ENCODE measurements around the gene KCNH8. TPM values are rescaled to one million over a fixed set of nuclear protein-coding genes. Genes with fewer than 3 reads are reported as not detected.

Gene KCNH8
- total RNA-seq, 1 experiment from 2014 or later = 3.7 TPM

DNA sequence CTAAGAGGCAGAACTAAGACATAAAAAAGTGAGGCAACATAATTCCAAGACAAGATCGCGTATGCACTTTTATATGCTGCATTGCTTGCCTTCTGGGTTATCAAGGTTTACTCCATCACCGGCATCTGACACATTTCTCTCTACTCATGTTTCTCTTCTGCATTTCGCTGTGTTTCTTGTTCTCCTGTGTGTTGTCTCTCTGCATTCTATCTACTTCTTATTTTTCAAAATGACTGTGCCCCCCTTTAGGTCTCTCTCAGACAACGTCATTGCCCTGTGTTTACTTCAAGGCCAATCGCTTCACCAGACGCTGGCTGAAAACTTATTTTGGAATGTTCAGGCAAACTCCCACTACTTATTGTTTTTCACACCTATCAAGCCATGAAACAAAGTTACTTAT is 280.4 kb downstream of the KCNH8 start:
- Histone ChIP-seq H4K8ac (replicated peaks; ENCODE audit: insufficient read length, low read depth, low read length) (no peak overlapping the region), H3K14ac (ENCODE audit: insufficient read depth, low read length) (no peak overlapping the region), H3T11ph (ENCODE audit: low read length) (no peak overlapping the region), H2BK12ac (ENCODE audit: insufficient read length, low read depth, low read length) (no peak overlapping the region), H3K9ac (ENCODE audit: extremely low read depth, insufficient read length, low read length) (no peak overlapping the region), H3K79me1 (ENCODE audit: insufficient read depth, low read depth, low read length, poor library complexity, severe bottlenecking) (no peaks in the 10 kb centered on the region), H4K5ac (ENCODE audit: insufficient read length, low read depth, low read length) (no peak overlapping the region), H3K4me2 (ENCODE audit: insufficient read depth, insufficient read length, low read length) (no peak overlapping the region), H3K9me3 (ENCODE audit: control insufficient read depth, low read depth, low read length) (no peaks in the 10 kb centered on the region), H2BK5ac (ENCODE audit: insufficient read length, low read length) (no peak overlapping the region), H4K91ac (ENCODE audit: insufficient read length, low read depth, low read length) (no peak overlapping the region), H2BK120ac (ENCODE audit: low read depth, low read length, poor library complexity, severe bottlenecking) (no peak overlapping the region), H3K27me3 (ENCODE audit: insufficient read depth, low read length) (no peaks in the 10 kb centered on the region), H3K27ac (ENCODE audit: insufficient read length, low read depth, low read length) (no peak overlapping the region), H3K23me2 (ENCODE audit: insufficient read length, low read depth, low read length, poor library complexity, severe bottlenecking) (no peaks in the 10 kb centered on the region), H2AK5ac (ENCODE audit: insufficient read length, low read length) (no peak overlapping the region), H3K56ac (ENCODE audit: insufficient read length, low read depth, low read length) (no peak overlapping the region), H3K23ac (ENCODE audit: insufficient read length, low read depth, low read length) (no peak overlapping the region), H2BK15ac (ENCODE audit: low read depth, low read length) (no peak overlapping the region), H2AFZ (ENCODE audit: low read length) (no peak overlapping the region), H4K20me1 (ENCODE audit: control insufficient read depth, insufficient read depth, insufficient read length) (no peaks in the 10 kb centered on the region), H3K79me2 (ENCODE audit: insufficient read depth, low read length) (no peaks in the 10 kb centered on the region), H2BK20ac (ENCODE audit: low read depth, low read length, poor library complexity, severe bottlenecking) (no peak overlapping the region), H3K18ac (ENCODE audit: insufficient read length, low read depth, low read length) (no peak overlapping the region), H3K4ac (ENCODE audit: low read depth, low read length) (no peak overlapping the region), H3K4me1 (ENCODE audit: insufficient read depth, low read length) (no peaks in the 10 kb centered on the region)
- no peak for TF ChIP-seq CTCF (conservative IDR thresholded peaks at IDR 0.05)
- no peak overlapping the region for H3K4me3 Mint-ChIP-seq
- H3K27ac Mint-ChIP-seq = no peak overlapping the region
- H3K4me1 Mint-ChIP-seq = 0 out of 4 replicates have a peak, but pooled peaks cover 2% of the 10 kb centered on the region in 2 experiments
- no peaks in the 10 kb centered on the region for H3K36me3 Mint-ChIP-seq (ENCODE audit: insufficient read depth in 1 of 3, low read depth in 3 of 3)
- no peaks in the 10 kb centered on the region for H3K27me3 Mint-ChIP-seq (ENCODE audit: low read depth)
- DNase-seq = no peak
- no peaks in the 10 kb centered on the region for H3K9me3 Mint-ChIP-seq
- no CpG with 5 or more reads among the region's 7 CpGs for WGBS (ENCODE audit: extremely low coverage, insufficient read length, low lambda C conversion rate)
